ENCODE data around the gene CCL20. TPM values are rescaled to one million over a fixed set of nuclear protein-coding genes. Genes with fewer than 3 reads are reported as not detected.

The CCL20 gene
- total RNA-seq, 1 donor from 2014 or later, result not detected

DNA sequence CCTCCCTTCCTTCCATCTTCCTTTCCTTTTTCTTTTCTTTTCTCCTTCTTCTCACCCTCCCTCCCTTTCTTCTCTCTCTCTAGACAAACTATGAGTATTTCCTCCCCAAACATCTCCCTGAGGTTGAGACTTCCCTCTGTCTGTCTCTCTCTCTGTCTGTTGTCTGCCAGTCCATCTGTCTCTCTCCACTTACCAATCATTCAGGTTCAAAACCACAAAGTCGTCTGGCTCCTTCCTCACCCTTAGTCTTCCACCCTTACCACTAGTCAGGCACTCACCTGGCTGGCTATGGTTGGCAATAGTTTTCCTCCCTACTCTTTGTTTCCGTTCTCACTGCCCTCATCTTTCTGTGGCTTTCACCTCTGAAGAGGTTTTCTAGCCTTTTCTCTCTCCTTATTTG lies 12.9 kb downstream of the CCL20 start:
- Histone ChIP-seq H3K9me3 (ENCODE audit: insufficient read depth, low read depth, low read length) (no peaks in the 10 kb centered on the region), H2AFZ (ENCODE audit: low read depth, low read length) (peak overlapping the region; percentile 22), H3K9ac (ENCODE audit: low read length) (no peak overlapping the region), H3K36me3 (ENCODE audit: insufficient read depth, low read length) (no peaks in the 10 kb centered on the region), H3K4me2 (ENCODE audit: low read length) (no peak overlapping the region), H4K20me1 (ENCODE audit: insufficient read depth, low read length) (no peaks in the 10 kb centered on the region), H3K27me3 (ENCODE audit: insufficient read depth, low read length) (no peaks in the 10 kb centered on the region), H3K4me1 (ENCODE audit: insufficient read depth, low read length) (no peaks in the 10 kb centered on the region), H3K79me2 (ENCODE audit: insufficient read depth, low read length) (no peaks in the 10 kb centered on the region), H3K4me3 (ENCODE audit: insufficient read depth, low read depth, low read length) (no peak overlapping the region), H3K27ac (ENCODE audit: low read depth, low read length) (no peak overlapping the region)
- no peak for DNase-seq (ENCODE audit: low read depth)
- TF ChIP-seq, protein P1, sequence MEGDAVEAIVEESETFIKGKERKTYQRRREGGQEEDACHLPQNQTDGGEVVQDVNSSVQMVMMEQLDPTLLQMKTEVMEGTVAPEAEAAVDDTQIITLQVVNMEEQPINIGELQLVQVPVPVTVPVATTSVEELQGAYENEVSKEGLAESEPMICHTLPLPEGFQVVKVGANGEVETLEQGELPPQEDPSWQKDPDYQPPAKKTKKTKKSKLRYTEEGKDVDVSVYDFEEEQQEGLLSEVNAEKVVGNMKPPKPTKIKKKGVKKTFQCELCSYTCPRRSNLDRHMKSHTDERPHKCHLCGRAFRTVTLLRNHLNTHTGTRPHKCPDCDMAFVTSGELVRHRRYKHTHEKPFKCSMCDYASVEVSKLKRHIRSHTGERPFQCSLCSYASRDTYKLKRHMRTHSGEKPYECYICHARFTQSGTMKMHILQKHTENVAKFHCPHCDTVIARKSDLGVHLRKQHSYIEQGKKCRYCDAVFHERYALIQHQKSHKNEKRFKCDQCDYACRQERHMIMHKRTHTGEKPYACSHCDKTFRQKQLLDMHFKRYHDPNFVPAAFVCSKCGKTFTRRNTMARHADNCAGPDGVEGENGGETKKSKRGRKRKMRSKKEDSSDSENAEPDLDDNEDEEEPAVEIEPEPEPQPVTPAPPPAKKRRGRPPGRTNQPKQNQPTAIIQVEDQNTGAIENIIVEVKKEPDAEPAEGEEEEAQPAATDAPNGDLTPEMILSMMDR (IDR thresholded peaks at IDR 0.05; ENCODE audit: insufficient read depth, low read depth, low read length), result no peak
- no peak for TF ChIP-seq EZH2 (IDR thresholded peaks at IDR 0.05; ENCODE audit: insufficient read depth, low read length)
- peaks cover 10% of the 10 kb centered on the region for H3K4me1 Mint-ChIP-seq (ENCODE audit: low read depth, unreplicated experiment)
- H3K9me3 Mint-ChIP-seq (ENCODE audit: unreplicated experiment), result no peaks in the 10 kb centered on the region
- peaks cover 14% of the 10 kb centered on the region for H3K27me3 Mint-ChIP-seq (ENCODE audit: low read depth, unreplicated experiment)
- FAIRE-seq, result no peak
- peak overlapping the region; percentile 5 for H3K27ac Mint-ChIP-seq (ENCODE audit: unreplicated experiment)
- H3K4me3 Mint-ChIP-seq (ENCODE audit: unreplicated experiment), result no peak overlapping the region
- no peaks in the 10 kb centered on the region for H3K36me3 Mint-ChIP-seq (ENCODE audit: low read depth, unreplicated experiment)

DNA sequence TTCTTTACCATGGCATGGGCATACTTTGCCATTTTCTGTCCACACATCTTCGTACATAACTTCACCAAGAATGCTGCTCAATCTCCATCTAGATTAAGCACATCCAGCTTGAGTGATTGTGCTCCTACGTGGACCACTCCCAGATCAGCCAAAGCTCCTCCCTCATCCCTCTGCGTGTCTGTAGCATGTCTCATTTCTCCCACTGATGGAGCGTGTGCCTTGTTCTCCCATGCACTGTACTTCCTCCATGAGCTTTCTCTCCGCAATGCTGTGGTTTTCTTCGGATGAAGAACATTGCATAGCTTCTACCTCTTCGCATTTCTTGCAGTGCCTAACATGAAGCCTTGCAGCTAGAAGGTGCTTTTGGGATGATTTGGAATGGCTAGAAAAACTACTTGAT lies 13.5 kb downstream of the CCL20 start:
- H3K36me3 ChIP-seq (ENCODE audit: insufficient read depth, low read length), result no peaks in the 10 kb centered on the region
- no peaks in the 10 kb centered on the region for H3K27me3 ChIP-seq (ENCODE audit: insufficient read depth, low read length)
- H3K9ac ChIP-seq (ENCODE audit: low read length), result no peak overlapping the region
- H3K27me3 Mint-ChIP-seq (ENCODE audit: low read depth, unreplicated experiment), result peaks cover 14% of the 10 kb centered on the region
- H3K4me3 Mint-ChIP-seq (ENCODE audit: unreplicated experiment), result no peak overlapping the region
- no peaks in the 10 kb centered on the region for H3K4me1 ChIP-seq (ENCODE audit: insufficient read depth, low read length)
- no peak overlapping the region for H3K4me3 ChIP-seq (ENCODE audit: insufficient read depth, low read depth, low read length)
- DNase-seq (ENCODE audit: low read depth) (no peak), FAIRE-seq (no peak)
- no peak overlapping the region for H2AFZ ChIP-seq (ENCODE audit: low read depth, low read length)
- H3K4me2 ChIP-seq (ENCODE audit: low read length), result no peak overlapping the region
- no peak overlapping the region for H3K27ac ChIP-seq (ENCODE audit: low read depth, low read length)
- H3K36me3 Mint-ChIP-seq (ENCODE audit: low read depth, unreplicated experiment), result no peaks in the 10 kb centered on the region
- H3K4me1 Mint-ChIP-seq (ENCODE audit: low read depth, unreplicated experiment), result peaks cover 8% of the 10 kb centered on the region
- H3K9me3 Mint-ChIP-seq (ENCODE audit: unreplicated experiment), result no peaks in the 10 kb centered on the region
- H3K27ac Mint-ChIP-seq (ENCODE audit: unreplicated experiment), result no peak overlapping the region
- H3K79me2 ChIP-seq (ENCODE audit: insufficient read depth, low read length), result no peaks in the 10 kb centered on the region
- H3K9me3 ChIP-seq (ENCODE audit: insufficient read depth, low read depth, low read length), result no peaks in the 10 kb centered on the region
- TF ChIP-seq, protein P1 (IDR thresholded peaks at IDR 0.05; ENCODE audit: insufficient read depth, low read depth, low read length), result no peak
- no peak for TF ChIP-seq EZH2 (IDR thresholded peaks at IDR 0.05; ENCODE audit: insufficient read depth, low read length)
- no peaks in the 10 kb centered on the region for H4K20me1 ChIP-seq (ENCODE audit: insufficient read depth, low read length)

DNA sequence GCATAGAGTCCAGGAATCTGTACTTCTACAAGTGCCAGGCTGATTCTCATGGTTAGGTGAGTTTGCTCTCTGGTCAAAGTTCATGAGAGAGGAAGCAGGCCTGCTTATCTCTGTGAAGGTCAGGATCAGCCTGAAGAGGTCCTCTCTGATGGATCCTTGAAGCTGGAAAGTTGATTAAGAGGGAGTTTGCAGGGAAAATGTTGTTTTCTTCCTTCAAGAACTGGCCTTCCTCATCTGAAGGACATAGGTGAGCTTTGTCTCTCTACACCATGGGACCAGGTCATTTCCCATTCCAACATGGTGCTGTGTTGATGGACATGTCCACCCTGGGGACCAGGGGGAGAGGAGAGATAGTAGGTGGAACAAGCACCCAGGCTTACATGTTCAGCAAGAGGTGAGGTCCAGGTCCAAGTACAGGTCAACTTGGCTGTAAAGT lies 14.9 kb downstream of the CCL20 start:
- no peak for FAIRE-seq
- H2AFZ ChIP-seq (ENCODE audit: low read depth, low read length), result no peak overlapping the region
- H3K4me3 Mint-ChIP-seq (ENCODE audit: unreplicated experiment), result no peak overlapping the region

More for the DNA sequence above, 14.9 kb downstream of the CCL20 start:
- Histone ChIP-seq H4K20me1 (ENCODE audit: insufficient read depth, low read length) (no peaks in the 10 kb centered on the region), H3K79me2 (ENCODE audit: insufficient read depth, low read length) (no peaks in the 10 kb centered on the region), H3K27me3 (ENCODE audit: insufficient read depth, low read length) (no peaks in the 10 kb centered on the region), H3K36me3 (ENCODE audit: insufficient read depth, low read length) (no peaks in the 10 kb centered on the region), H3K4me1 (ENCODE audit: insufficient read depth, low read length) (no peaks in the 10 kb centered on the region), H3K9me3 (ENCODE audit: insufficient read depth, low read depth, low read length) (no peaks in the 10 kb centered on the region), H3K4me3 (ENCODE audit: insufficient read depth, low read depth, low read length) (no peak overlapping the region), H3K27ac (ENCODE audit: low read depth, low read length) (no peak overlapping the region), H3K9ac (ENCODE audit: low read length) (no peak overlapping the region), H3K4me2 (ENCODE audit: low read length) (no peak overlapping the region)
- Mint-ChIP-seq H3K9me3 (ENCODE audit: unreplicated experiment) (no peaks in the 10 kb centered on the region), H3K27me3 (ENCODE audit: low read depth, unreplicated experiment) (peaks cover 12% of the 10 kb centered on the region), H3K4me1 (ENCODE audit: low read depth, unreplicated experiment) (peaks cover 5% of the 10 kb centered on the region), H3K27ac (ENCODE audit: unreplicated experiment) (no peak overlapping the region), H3K36me3 (ENCODE audit: low read depth, unreplicated experiment) (no peaks in the 10 kb centered on the region)
- DNase-seq (ENCODE audit: low read depth), result no peak
- TF ChIP-seq, protein P1 (IDR thresholded peaks at IDR 0.05; ENCODE audit: insufficient read depth, low read depth, low read length), result no peak
- TF ChIP-seq EZH2 (IDR thresholded peaks at IDR 0.05; ENCODE audit: insufficient read depth, low read length), result no peak

Measured in astrocyte (in vitro differentiated cells and primary cell).